ENCODE results near the gene NXPE3.
"Not testable (repeated sequence)": the region's sequence is repeated elsewhere in the genome, so short reads cannot be mapped to it uniquely, and the experiment has no call there.

Gene NXPE3

DNA sequence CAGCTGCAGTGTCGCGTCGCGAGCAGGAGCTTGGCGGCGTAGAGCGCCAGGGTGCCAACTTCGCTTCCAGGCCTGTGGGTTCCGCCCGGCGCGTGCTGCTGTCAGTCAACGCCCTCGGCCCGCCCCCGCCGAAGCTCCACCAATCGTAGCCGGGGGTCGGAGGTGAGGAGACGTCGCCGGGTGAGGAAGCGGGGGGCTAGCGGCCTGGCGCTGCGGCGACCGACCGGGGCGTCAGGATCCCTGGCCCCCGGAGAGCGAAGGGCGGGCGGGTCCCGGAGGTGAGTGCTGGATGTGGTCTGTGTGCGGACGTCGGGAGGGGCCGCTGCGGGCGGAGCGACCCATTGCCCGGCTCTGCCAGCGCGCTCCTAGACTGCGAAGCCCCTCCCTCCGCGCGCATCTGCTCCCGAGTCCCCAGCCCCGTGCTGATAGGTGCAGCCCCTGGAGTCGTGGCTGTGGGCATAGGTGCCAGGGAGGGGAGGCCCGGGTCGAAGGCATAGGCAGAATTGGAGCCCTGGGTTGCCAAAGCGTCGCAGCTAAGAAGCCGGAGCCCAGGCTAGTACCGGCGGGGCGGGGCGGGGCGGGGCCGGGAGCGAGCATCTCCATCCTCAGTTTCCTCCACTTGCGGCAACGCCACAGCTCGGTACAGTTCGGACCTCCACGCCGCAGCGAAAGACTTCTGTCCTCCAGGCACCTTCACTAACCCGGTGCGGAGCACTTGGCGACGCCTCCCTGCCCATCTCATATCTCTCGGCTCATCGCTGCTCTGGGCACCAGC lies at the start of gene NXPE3:
TSS of gene NXPE3 (plus strand) at position 165 of the 775 bp plus-strand sequence. CDS start 6,386 bp downstream, outside the sequence.
- DNase-seq: peak; percentile 88

GRCh38 chr3:101729586-101729985 lies 49.4 kb upstream of the NXPE3 start:
- no peak for DNase-seq

DNA sequence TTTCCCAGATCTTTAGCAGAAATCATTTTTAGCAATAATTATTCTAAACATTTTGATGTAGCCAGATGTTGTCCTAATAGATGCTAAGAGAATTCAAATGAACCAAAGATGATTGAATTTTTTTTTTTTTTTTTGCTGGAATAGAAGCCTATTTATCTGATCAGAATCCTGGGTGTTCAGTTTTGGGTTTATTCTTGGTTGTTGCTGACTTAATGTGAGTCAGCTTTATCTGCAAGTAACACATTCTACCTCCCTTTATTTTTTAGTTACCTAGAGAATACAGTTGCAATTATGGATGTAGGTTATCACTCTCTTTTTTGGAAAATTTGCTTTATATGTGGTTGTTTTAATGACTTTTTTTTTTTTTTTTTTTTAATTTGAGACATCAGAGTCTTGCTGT lies 48.2 kb upstream of the NXPE3 start:
- DNase-seq: no peak

GRCh38 chr3:101732240-101732641 lies 46.8 kb upstream of the NXPE3 start:
- no peak for DNase-seq

- DNase-seq: no peak
These were observed 43.2 kb upstream of the NXPE3 start for GRCh38 chr3:101735833-101736232.

- not testable (repeated sequence) for DNase-seq
These were observed 37.1 kb upstream of the NXPE3 start for GRCh38 chr3:101741914-101742313.

DNA sequence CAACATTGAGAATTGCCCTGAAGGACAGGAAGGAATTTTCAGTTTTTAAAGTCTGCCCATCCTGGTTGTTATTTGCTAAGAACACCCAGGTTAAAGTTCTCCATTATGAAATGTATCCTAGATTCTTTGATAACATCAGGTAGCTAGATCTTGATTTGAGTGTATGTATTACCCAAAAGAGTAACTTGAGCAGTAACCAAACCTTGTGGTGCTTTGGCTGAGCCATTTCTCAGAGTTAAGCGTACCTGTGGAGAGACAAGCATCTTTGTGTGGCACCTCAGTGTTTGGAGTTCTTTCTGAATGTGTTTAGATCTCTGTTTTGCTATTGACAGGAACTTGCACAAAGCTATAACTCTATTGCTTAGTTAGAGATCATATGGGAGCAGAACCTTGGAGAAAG lies 34.2 kb upstream of the NXPE3 start:
- no peak for DNase-seq

- not testable (repeated sequence) for DNase-seq
These were observed 33.1 kb upstream of the NXPE3 start for GRCh38 chr3:101745934-101746333.

DNA sequence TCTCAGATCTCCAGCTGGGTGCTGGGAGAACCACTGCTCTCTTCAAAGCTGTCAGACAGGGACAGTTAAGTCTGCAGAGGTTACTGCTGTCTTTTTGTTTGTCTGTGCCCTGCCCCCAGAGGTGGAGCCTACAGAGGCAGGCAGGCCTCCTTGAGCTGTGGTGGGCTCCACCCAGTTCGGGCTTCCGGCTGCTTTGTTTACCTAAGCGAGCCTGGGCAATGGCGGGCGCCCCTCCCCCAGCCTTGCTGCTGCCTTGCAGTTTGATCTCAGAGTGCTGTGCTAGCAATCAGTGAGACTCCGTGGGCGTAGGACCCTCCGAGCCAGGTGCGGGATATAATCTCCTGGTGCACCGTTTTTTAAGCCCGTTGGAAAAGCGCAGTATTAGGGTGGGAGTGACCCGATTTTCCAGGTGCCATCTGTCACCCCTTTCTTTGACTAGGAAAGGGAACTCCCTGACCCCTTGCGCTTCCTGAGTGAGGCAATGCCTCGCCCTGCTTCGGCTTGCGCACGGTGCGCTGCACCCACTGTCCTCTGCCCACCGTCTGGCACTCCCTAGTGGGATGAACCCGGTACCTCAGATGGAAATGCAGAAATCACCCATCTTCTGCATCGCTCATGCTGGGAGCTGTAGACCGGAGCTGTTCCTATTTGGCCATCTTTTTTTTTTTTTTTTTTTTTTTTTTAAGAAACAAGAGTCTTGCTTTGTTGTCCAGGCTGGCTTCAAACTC lies 25.5 kb upstream of the NXPE3 start:
- DNase-seq: not testable (repeated sequence)

GRCh38 chr3:101758224-101758623 lies 20.8 kb upstream of the NXPE3 start:
- DNase-seq: no peak

DNA sequence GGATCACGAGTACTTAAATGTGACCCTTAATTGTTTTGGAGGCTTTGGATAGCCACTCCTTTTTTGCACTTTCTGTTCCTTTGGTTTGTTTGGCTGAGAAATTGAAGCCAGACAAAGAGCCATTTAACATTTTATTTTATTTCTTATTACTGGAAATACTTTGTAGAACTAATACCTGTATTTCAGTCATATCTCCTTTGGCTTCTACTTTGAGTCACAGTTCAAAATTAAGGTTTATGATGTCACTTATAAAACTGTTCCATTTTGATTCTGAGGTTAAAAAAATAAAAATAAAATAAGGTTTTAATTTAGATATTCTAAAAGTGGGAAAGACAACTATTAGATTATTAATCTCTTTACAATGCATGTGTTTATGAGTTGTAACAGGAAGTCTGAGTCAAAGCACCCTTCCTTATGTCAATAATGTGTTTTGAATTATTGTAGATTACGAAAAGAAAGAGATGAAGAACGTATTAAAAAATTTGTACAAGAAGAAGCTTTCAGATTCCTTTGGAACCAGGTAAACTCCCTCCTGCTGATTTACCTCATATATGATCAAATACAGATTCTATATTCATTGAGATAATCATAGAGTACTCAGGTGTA lies 16.9 kb upstream of the NXPE3 start:
- DNase-seq: no peak

DNA sequence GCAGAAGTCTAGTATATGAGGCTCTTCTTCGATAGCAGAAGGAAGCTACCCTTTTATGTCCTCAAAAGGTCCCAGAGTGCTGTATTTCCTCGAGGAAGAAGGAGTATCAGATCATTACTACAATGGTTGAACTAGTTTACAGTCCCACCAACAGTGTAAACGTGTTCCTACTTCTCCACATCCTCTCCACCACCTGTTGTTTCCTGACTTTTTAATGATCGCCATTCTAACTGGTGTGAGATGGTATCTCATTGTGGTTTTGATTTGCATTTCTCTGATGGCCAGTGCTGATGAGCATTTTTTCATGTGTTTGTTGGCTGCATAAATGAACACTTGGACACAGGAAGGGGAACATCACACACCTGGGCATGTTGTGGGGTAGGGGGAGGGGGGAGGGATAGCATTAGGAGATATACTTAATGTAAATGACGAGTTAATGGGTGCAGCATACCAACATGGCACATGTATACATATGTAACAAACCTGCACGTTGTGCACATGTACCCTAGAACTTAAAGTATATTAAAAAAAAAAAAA lies 1.2 kb upstream of the NXPE3 start:
- DNase-seq: not testable (repeated sequence)

DNA sequence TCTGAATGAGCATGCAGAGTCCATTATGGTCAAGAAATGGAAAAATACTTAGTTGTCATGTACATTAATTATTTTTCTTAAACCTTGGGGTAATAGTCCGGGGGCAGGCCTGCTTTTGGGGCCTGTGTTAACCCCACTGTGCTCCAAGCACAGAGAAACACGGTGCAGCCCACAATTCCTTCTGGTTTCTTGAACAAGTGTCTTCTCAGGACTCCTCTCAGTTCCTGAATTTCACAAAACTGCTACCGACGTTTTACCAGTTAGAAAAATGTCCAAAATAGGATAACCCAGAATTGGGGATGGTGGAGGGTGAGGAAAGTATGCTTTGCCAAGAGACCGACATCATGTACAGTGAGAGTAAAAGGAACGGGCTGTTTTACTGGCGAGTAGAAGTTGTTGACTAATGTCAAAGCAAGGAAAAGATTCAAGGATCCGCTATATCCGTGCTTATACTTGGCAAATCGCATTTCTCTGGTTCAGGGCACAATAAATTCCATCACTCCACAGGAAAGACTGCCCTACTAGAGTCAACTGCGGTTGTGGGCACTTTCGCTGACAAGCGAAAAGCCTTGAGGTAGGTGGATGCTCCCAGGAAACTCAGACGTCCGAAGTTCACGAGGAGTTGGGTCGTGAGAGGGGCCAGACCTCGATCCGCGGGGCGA lies 495 bp upstream of the NXPE3 start:
- no peak for DNase-seq

GRCh38 chr3:101779822-101780381 lies 891 bp downstream of the NXPE3 start:
- DNase-seq: no peak

- no peak for DNase-seq
These were observed 1.6 kb downstream of the NXPE3 start for GRCh38 chr3:101780661-101781060.

DNA sequence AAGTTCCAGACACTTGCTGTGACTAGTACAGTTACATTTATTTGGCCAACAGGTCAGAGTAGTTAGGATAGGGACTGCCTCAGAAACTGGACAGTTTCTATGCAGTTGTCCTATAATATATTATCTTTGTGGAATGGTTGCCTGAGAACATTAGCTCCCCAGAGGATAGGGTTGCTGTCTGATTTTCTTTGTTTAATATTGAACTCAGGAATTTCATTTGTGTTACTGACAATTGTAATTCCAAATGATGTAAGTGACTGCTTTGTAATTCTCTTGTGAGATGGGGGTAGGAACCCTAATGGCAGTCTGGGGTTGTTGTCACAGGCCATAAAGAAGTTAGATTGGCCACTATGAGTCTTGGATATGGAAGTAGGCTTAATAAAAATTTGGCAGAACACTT lies 2.2 kb downstream of the NXPE3 start:
- no peak for DNase-seq

DNA sequence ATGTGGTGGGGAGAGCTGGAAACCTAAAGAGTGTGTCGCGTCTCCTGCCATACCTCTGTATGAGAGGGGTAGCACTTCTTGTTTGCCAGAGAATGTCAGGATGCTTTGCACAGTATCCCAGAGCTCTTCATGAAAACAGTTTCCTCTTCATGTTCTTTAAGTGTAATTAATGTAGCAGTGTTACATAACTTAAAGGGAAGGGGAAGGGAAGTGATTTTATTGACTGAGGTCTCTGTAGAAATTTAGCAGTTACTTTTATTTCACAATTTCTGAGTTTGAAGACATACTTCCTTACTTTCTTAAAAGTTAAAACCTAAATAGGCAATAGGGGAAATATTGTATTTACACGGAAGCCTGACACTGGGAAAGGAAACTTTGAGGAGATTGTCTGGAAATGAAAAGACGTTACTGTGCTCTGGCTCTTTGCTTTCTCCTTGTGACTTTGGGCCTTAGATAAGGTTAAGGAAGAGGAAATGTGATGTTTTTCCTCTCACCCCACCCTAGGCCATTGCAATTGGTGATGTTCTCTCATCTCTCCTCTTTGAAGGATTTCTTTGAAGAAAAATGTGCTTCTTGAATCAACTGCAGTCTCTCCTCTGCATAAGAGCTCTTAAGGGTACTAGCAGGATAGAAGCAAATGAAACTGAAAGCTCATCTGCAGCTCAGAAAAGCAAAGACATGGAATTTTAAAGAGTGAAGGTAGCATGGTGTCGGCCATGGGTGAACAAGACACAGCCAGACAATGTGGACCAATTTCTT lies 6.0 kb downstream of the NXPE3 start:
- DNase-seq: no peak

DNA sequence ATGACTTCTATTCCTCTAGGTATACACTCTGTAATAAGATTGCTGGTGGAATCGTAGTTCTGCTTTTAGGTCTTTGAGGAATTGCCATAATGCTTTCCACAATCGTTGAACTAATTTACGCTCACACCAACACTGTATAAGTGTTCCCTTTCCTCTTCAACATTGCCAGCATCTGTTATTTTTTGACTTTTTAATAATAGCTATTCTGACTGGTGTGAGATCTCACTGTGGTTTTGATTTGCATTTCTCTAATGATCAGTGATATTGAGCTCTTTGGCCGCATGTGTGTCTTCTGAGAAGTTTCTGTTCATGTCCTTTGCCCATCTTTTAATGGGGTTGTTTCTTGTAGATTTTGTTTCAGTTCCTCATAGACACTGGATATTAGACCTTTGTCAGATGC lies 12.8 kb downstream of the NXPE3 start:
- no peak for DNase-seq

DNA sequence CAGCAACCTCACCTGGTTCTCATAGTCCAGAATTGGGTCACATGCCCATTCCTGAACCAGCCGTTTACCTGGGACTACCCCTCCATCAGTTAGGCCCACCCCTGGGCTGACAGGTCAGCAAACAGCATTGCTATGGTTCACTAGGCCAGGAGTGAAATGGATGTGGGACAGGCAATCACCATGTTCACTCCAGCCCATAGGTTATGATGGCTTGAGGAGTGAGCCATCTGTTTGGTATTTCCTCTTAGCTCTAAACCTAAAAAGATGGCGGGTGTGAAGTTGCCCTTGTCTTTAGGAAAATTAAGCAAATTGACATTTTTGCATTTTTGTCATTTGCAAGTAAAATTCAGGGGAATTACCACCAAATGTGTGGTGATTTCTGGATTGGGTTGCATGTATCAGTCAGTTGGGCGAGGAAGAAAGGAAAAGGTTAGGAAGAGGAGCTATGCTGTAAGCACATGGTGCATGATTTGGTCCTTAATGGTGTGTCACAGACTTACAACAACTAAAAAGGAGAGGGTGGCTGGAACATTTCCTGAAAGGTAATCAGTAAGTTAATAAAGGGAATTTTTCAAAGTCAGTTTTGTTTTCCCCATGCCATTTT lies 17.2 kb downstream of the NXPE3 start:
- DNase-seq: no peak

DNA sequence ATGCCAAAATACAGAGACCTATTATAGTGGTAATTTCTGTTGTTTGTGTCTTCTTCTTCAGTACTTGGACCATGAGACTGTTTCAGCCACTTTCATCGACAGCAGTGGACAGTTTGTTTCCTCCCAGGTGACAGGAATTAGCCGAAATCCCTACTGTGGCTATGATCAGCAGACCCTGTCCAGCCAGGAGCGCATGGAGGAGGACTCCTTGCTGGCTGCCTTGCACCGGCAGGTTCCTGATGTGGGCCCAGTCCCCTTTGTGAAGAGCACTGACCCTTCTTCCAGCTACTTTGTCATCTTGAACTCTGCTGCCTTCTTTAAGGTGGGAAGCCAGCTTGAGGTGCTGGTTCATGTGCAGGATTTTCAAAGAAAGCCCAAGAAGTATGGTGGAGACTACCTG lies 22.2 kb downstream of the NXPE3 start:
- no peak for DNase-seq

DNA sequence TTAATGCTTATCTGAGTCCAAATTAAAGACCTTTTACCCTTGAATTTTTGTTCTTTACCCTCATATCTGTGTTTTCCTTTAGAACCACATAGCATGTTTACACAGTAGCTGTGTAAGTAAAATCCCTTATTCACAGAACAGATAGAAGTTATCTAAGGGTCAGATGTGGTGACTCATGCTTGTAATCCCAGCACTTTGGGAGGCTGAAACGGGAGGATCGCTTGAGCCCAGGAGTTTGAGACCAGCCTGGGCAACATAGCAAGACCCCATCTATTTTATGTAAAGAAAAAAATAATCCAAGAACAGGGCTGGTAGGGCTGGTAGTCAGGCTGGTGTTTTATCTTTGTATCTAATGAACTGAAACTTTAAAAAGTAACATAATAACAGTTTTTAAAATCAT lies 23.2 kb downstream of the NXPE3 start:
- no peak for DNase-seq
